Smooth muscle cell of the brain vasculature (primary cell): ENCODE measurements around the gene PIK3R3.
A peak's percentile ranks its signal among the peaks of the same experiment; 100 is the strongest.
"Not testable (repeated sequence)": the region's sequence is repeated elsewhere in the genome, so short reads cannot be mapped to it uniquely, and the experiment has no call there.

Experiments used
- DNase-seq: peaks from one replicate; pipeline ENCODE4 v3.0.0-alpha.2; 2012; ENCODE audit warnings: low read depth, low spot score

The PIK3R3 gene

DNA sequence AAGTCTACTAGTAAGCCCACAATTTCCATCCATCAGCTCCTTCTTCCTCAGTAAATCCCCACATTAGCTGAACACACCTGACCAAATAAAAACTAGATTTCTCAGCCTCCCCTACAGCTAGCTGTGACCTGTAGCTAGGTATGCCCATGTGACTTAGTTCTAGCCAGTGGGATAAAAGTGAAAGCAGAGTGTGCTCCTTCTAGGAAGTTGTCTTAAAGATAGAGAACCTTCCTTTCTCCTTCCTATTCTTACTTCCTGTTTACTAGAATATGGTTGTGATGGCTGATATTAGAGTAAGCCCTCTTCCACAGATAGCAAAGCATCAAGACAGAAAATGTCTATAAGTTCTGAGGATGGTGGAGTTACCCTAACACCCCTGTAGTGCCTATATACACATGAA is 67.0 kb downstream of the PIK3R3 start:
- no peak for DNase-seq

DNA sequence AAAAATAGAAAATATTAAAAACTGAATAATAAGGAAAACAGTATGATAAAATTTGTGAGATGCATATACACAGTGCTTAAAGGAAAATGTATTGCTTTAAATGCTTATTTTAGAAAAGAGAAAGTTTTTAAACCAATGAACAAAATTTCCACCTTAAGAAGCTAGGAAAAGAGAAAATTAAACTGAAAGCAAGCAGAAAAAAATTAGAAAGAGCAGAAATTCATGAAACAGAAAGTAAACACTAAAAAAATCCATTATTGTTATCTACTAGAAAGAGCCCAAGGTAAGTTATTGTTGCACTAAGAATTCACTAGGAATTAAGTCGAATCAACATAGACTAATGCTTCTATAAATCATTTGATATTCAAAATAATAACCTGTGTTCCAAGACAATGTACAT is 67.7 kb downstream of the PIK3R3 start:
- DNase-seq: no peak

DNA sequence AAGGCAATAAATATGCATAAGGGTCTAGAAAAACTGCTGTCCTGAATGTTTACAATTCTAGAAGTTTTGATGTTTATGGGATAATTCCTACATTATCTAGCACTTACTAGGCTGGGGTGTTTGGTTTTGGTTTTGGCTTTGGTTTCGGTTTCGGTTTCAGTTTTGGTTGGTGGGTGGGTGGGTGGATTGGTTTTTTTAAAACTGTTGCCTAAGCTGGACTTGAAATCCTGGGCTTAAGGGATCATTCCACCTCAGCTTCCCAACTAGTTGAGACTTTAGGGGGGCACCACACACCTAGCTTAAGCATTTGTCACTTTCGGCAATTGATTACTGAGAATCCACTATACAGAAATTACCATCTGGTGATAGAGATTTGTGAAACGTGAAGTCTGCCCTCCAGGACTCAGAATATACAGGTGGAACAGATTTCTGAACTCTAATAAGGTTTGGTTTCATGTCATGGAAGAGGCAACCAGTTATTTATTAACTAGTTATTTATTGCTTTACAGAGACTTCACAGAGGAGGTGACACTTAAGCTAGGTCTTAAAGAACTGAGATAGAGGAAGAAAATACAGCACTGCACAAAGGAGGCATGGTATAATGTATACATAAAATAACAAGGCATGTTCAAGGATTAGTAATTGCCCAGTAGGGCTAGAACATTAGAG is 69.6 kb downstream of the PIK3R3 start:
- DNase-seq: no peak

DNA sequence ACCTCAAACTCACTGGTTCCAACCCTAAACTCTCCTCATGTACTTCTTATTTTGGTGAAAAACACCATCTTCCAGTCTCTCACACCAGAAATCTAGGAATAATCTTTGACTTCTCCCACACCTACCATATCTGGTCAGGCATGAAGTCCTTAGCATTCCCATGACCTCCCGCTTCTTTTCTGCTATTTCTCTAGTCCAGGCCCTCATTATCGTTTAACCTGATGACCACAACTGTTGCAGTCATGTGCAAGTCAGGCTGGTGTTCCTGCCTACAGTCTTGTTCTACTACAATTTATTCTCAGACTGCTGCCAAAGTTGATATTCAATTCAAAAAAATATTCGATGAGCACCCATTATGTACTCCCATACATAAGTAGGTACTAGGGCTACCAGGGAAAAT is 71.3 kb downstream of the PIK3R3 start:
- no peak for DNase-seq

DNA sequence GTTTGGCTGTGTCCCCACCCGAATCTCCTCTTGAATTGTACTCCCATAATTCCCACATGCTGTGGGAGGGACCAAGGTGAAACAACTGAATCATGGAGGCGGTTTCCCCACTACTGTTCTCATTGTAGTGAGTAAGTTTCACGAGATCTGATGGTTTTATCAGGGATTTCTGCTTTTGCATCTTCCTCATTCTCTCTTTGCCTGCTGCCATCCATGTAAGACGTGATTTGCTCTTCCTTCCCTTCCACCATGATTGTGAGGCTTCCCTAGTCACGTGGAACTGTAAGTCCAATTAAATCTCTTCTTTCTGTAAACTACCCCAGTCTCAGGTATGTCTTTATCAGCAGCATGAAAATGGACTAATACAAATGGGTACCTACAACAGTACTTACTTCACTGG is 73.5 kb downstream of the PIK3R3 start:
- DNase-seq: no peak

DNA sequence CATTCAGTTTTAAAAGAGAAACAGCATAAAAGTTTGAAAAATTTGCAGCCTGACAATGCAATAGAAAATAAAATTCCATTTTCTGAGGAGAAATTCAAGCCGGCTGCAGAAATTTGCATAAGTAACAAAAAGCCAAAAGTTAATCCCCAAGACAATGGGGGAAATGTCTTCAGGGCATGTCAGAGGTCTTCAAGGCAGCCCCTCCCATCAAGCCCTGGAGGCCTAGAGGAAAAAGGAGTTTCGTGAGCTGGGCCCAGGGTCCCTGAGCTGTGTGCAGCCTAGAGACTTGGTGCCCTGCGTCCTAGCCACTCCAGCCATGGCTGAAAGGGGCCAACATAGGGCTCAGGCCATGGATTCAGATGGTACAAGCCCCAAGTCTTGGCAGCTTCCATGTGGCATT is 74.6 kb downstream of the PIK3R3 start:
- DNase-seq: no peak

DNA sequence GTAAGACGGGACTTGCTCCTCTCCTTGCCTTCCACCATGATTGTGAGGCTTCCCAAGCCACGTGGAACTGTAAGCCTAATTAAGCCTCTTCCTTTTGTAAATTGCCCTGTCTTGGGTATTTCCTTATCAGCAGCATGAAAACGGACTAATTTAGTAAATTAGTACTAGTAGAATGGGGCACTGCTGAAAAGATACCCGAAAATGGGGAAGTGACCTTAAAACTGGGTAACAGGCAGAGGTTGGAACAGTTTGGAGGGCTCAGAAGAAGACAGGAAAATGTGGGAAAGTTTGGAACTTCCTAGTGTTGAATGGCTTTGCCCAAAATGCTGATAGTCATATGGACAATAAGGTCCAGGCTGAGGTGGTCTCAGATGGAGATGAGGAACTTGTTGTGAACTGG is 75.2 kb downstream of the PIK3R3 start:
- DNase-seq: not testable (repeated sequence)

DNA sequence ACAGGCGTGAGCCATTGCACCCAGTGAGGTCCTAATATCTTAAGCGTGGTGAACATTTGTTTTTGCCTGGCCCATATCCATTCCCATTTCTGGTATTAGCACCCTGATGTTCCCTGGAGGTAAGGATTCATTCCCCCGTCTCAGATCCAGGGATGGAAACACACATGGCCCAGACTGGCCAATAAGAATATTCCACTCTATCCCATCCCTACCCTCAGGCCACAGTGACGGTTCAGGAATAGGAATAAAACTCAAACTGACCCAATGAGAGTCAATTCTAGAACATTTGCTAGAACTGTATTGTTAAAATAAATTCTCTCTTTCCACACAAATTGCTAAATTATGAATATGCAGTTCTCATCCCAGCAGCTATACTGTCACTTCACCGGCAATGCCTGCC is 76.1 kb downstream of the PIK3R3 start:
- no peak for DNase-seq

DNA sequence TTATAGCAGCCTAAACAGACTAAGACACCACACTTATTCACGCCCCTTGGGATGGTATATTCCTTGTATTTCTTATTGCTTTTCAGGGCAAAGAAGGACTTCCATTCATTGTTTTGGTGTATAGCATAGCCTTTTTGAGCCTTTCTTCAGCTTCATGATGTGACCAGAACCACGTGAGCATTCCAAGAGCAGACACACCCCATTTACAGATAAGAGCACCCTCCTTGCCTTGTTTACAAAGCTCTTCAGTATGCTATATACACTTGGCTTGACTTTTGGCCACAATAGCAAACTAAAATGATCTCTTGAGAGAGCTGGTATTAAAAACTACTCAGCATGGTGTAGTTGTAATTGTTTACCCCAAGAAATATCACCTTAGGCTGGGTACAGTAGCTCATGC is 78.7 kb downstream of the PIK3R3 start:
- DNase-seq: no peak

DNA sequence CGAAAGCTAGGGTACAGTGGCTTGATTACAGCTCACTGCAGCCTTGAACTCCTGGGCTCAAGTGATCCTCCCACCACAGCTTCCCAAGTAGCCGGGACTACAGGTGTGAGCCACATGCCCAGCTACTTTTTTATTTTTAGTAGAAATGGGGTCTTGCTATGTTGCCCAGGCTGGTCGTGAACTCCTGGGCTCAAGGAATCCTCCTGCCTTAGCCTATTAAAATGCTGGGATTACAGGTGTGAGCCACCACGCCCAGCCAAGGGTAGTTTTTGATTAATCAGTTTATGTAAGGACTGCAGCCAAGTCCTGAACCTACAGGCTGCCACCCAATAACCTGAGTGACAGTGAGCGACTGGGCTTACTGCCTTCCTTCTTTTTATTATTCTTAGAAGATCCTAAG is 88.3 kb downstream of the PIK3R3 start:
- no peak for DNase-seq

DNA sequence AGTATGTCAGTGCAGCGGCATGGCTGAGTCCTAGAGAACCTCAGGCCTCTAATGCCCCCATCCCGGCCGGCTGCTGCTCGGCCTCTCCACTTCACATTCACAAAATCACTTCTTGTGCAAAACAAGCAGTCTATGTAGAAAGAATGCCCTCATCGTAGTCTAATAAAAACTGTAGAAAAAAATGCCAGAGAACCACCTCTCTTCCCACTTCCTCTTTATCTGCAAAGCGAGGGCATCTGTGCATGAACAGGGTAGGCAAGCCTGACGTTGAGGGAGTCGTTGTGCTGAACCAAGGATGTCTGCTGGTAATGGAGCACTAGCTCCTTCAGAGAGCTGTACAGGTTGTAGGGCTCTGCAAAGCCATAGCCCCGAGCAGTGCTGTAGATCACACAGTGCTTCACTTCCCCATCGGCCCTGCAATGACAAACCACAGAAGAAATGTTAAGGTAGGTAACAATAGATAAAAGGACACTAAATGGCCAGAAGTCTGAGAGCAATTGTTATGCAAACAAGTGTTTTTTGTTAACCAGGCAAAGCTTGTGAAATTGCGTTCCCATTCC is 88.9 kb downstream of the PIK3R3 start:
- DNase-seq: no peak

DNA sequence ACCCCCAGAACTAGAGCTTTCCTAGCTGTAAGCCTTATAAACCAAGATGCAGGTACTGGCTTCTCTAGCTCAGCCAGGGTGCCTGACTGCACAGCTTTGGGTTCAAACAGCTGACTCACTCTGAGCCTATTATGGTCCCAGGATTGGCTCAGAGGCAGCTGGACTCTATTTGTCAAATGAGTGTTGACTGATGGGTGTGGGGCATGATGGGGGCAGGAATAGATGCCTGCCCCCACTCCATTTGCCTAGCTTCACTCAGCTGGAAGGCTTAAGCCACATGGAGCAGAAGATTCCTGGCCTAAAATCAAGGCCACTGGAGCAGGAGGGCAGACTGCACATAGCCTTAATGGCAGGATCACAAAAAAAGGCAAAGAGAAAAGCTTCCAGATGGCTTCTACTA is 90.5 kb downstream of the PIK3R3 start:
- no peak for DNase-seq

DNA sequence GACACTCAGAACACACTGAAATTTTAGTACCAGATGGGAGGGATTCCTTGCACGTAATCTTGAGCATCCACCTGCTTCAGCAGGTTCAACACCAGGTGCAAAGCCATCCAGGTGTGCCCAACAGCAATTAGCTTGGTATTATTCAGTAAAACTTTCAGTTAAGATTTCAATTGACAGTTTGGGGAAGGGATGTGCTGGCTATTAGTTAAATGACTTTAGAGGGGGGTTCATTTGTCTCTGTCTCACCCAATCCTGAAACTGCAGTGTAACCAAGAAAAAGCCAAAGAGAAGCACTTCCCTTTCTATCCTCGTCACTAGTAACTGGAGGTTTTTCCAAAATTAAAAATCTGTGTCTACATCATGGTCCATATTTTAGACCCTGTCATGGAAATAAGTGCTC is 90.9 kb downstream of the PIK3R3 start:
- no peak for DNase-seq

DNA sequence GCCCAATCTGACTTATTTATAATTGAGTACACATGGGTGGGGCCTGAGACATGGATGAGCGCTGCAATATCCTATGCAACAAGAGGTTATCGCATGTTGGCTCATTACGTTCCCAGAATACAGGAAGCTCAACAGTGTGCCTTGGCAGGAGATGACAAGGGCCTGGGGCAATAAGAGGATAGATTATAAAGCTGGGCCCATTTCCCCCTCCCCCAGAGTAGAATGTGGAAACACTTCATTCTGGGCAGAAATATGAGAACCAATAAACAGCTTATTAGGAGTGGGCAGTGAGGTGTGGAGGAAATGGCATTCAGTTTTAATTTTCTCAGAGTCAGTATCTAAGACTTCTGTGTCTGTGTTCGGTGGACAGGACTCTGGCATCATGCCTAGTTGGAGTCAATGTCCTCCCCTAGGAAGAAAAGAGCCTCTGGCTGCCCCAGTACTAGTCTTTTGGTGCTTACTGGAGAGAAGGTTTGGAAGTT is 92.8 kb downstream of the PIK3R3 start:
- DNase-seq: no peak

DNA sequence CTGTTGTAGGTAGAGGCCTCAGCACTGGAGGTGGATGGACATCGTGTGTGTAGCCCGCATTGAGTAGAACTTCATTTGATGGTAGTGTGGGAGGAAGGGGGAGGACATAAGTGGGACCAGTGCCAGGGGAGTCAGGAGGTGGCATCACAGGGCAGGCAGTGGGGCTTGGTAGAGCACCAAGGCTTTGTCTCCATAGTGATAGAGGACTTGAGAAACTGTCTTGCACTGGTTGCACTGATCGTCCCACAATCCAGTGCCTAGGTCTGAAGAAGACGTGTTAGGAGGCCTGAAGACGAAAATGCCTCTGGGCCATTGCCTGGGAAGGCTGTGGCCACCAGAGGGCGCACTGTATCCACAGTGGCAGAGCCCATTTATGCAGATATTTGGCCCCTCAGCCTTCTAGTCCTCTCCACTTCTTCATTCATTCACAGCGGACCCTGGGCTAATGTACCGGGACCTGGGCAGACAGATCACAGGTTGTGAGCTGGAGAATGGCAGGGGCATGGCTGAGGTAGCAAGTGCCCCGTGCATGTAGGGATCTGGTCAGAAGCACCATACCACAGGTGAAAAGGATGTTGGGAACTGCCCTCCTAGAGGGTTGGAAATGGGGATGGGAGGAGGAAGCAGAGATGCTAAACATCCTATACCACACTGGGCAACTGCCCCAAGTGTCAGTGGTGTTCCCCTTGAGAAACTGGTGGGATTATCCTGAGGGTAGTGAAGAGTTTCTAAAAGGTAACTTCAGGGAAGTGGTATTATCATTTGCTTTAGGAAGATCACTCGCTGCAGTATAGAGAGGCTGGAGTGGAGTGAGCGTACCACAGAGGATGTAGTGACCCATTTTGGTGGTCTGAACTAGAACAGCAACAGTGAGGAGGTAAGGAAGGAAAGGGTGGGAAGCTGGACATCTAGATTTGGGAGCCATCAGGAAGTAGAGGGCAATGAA is 95.3 kb downstream of the PIK3R3 start:
- peak; percentile 69 for DNase-seq

DNA sequence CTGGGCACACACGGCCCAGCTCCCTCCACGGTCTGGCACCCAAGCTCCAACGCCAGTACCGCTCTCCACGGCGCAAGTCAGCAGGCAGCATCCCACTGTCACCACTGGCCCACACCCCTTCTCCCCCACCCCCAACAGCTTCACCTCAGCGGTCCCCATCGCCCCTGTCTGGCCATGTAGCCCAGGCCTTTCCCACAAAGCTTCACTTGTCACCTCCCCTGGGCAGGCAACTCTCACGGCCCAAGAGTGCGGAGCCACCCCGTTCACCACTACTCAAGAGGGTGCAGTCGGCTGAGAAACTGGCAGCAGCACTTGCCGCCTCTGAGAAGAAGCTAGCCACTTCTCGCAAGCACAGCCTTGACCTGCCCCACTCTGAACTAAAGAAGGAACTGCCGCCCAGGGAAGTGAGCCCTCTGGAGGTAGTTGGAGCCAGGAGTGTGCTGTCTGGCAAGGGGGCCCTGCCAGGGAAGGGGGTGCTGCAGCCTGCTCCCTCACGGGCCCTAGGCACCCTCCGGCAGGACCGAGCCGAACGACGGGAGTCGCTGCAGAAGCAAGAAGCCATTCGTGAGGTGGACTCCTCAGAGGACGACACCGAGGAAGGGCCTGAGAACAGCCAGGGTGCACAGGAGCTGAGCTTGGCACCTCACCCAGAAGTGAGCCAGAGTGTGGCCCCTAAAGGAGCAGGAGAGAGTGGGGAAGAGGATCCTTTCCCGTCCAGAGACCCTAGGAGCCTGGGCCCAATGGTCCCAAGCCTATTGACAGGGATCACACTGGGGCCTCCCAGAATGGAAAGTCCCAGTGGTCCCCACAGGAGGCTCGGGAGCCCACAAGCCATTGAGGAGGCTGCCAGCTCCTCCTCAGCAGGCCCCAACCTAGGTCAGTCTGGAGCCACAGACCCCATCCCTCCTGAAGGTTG is 97.6 kb downstream of the PIK3R3 start:
- DNase-seq: no peak

DNA sequence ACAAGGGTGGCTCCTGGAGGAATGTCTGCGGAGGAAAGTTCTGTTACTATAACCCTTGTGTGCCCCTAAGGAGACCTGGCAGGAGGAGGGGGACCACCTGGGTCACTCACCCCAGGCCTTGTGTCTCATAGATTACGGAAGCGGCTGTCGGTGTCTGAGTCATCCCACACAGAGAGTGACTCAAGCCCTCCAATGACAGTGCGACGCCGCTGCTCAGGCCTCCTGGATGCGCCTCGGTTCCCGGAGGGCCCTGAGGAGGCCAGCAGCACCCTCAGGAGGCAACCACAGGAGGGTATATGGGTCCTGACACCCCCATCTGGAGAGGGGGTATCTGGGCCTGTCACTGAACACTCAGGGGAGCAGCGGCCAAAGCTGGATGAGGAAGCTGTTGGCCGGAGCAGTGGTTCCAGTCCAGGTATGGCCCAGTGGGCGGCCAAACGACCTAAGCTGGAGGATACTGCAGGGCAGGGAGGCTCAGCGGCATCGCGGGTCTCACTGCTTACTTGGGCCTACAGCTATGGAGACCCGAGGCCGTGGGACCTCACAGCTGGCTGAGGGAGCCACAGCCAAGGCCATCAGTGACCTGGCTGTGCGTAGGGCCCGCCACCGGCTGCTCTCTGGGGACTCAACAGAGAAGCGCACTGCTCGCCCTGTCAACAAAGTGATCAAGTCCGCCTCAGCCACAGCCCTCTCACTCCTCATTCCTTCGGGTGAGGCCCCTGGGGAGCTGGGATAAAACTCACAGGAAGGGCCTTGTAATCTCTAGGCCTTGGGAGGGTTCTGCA is 101.4 kb downstream of the PIK3R3 start:
- DNase-seq: no peak

DNA sequence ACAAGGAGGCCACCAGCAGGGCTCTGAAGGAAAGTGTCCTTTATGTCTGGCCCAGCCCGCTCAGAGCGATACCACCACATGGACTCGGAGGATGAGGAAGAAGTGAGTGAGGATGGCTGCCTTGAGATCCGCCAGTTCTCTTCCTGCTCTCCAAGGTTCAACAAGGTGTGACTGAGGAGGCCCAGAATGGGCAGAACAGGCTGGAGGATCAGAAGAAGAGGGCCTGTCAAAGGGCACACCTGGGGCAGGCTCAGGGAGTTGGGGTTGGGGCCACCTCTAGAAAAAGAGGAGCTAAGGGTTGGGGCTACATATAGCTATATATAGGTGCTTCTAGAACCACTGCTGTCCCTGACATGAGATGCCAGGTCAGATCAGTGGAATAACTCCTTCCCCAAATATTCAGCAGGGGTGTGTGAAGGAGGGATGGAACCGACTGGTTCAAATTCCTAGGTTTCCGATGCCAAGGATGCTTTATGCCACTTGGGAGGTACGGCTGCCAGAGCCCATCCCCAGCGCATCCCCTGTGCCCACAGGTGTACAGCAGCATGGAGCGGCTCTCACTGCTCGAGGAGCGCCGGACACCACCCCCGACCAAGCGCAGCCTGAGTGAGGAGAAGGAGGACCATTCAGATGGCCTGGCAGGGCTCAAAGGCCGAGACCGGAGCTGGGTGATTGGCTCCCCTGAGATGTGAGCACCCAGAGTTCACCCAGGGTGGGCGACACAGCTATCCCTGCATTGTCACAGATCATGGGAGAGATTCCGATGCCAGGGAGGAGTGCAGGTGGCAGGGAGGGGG is 102.2 kb downstream of the PIK3R3 start:
- no peak for DNase-seq

DNA sequence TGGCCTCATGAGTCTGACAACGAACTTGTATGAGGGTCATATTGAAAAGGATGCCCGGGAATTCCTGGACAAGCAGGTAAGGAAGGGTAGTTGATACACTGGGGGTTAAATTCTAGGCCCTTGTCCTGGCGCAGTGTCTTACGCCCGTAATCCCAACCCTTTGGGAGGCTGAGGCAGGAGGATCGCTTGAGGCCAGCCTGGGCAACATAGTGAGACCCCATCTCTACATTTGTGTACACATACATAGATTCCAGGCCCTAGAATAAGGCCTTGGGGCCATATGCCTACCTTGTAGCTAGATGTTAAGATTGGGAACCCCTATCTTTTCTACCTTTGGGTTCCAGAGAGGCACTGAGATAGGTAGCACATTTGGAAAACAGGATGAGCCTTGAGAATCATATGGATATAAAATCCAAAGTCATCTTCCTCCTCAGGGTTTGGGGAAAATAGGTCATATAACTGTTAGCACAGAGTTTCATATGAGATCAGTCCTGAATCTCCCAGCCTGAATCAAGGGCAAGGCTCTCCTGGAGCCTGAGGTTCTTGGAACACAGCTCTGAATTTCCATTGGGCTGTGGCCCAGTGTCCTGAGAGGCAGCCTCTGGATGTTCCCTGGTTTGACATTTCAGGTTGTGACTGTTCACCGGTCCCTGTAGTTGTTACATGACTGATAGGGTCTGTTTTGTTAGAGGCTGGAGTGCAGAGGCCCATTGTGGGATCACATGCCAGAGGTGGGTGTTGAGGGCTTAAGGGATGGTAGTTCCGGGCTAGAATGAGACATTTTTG is 104.4 kb downstream of the PIK3R3 start:
- no peak for DNase-seq
